Activated CD4-positive, alpha-beta T cell treated with anti-CD3 and anti-CD28 coated beads, Interleukin-2, Interleukin-4, amounts not matched to agents 100 ng/mL and 50 ng/mL, durations not matched to agents 16 hours and 8 hours (primary cell): ENCODE data around the gene PNRC2.

Experiments
- DNase-seq: peaks from one replicate; pipeline ENCODE4 v3.0.0-alpha.2; 2020; ENCODE audit warnings: low spot score

PNRC2 gene

GRCh38 chr1:23959461-23960290, at the start of gene PNRC2:
Gene PNRC2 (plus strand): TSS chr1:23959828. CDS start chr1:23961458, 1,630 bp downstream.
- peak; percentile 98 for DNase-seq

GRCh38 chr1:23910144-23910543, 49.5 kb upstream of the PNRC2 start:
- DNase-seq: no peak

GRCh38 chr1:23910553-23911246, 48.9 kb upstream of the PNRC2 start:
- DNase-seq: no peak

- no peak for DNase-seq
Observed at GRCh38 chr1:23911921-23912320, 47.7 kb upstream of the PNRC2 start.

GRCh38 chr1:23913212-23913880, 46.3 kb upstream of the PNRC2 start, which contains the start of gene CNR2:
Gene CNR2 (minus strand): TSS chr1:23913362. CDS start chr1:23875617, 37,745 bp downstream.
- DNase-seq: no peak

GRCh38 chr1:23914921-23915320, 44.7 kb upstream of the PNRC2 start:
- no peak for DNase-seq

- DNase-seq: no peak
Observed at GRCh38 chr1:23915466-23915865, 44.2 kb upstream of the PNRC2 start.

GRCh38 chr1:23916209-23917131, 43.2 kb upstream of the PNRC2 start:
- peak; percentile 58 for DNase-seq

GRCh38 chr1:23922321-23922943, 37.2 kb upstream of the PNRC2 start:
- DNase-seq: no peak

- DNase-seq: no peak
Observed at GRCh38 chr1:23923592-23924499, 35.8 kb upstream of the PNRC2 start.

GRCh38 chr1:23924601-23925000, 35.0 kb upstream of the PNRC2 start:
- DNase-seq: no peak

- DNase-seq: no peak
Observed at GRCh38 chr1:23925279-23925678, 34.3 kb upstream of the PNRC2 start.

- DNase-seq: no peak
Observed at GRCh38 chr1:23927097-23927496, 32.5 kb upstream of the PNRC2 start.

GRCh38 chr1:23928789-23929188, 30.8 kb upstream of the PNRC2 start:
- no peak for DNase-seq

- no peak for DNase-seq
Observed at GRCh38 chr1:23930270-23930669, 29.4 kb upstream of the PNRC2 start.

GRCh38 chr1:23930861-23931490, 28.7 kb upstream of the PNRC2 start:
- no peak for DNase-seq

GRCh38 chr1:23931491-23931880, 28.1 kb upstream of the PNRC2 start:
- no peak for DNase-seq

GRCh38 chr1:23936481-23937176, 23.0 kb upstream of the PNRC2 start:
- DNase-seq: no peak

GRCh38 chr1:23947366-23947765, 12.3 kb upstream of the PNRC2 start:
- no peak for DNase-seq
